HG02885 (cell line): ENCODE measurements around the gene AP2S1.
"Not testable (repeated sequence)": the region's sequence is repeated elsewhere in the genome, so short reads cannot be mapped to it uniquely, and the experiment has no call there.

ENCODE experiments used
- ATAC-seq: cut with Tn5 transposase; IDR thresholded peaks from one replicate; pipeline ENCODE4 v1.9.1; 2021; ENCODE audit warnings: mild to moderate bottlenecking; ENCODE audit not compliant: unreplicated experiment, poor library complexity

Gene AP2S1

DNA sequence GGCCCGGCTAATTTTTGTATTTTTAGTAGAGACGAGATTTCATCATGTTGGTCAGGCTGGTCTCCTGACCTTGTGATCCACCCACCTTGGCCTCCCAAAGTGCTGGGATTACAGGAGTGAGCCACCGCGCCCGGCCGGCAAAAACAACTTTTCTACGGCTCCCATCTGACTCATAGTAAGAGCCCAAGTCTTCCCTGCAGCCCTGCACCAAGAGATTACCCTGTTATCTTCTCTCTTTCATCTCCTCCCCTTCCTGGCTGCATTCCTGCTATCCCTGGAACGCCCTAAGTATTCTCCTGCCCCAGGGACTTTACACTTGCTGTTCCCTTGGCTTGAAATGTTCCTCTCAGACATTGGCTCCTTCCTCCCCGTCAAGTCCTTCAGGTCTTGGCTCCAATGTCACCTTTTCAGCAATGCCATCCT lies 6.6 kb downstream of the AP2S1 start:
- ATAC-seq, result no peak

- no peak for ATAC-seq
These were observed 7.9 kb downstream of the AP2S1 start for GRCh38 chr19:46842791-46843190.

GRCh38 chr19:46841458-46842083 lies 9.1 kb downstream of the AP2S1 start:
- no peak for ATAC-seq

DNA sequence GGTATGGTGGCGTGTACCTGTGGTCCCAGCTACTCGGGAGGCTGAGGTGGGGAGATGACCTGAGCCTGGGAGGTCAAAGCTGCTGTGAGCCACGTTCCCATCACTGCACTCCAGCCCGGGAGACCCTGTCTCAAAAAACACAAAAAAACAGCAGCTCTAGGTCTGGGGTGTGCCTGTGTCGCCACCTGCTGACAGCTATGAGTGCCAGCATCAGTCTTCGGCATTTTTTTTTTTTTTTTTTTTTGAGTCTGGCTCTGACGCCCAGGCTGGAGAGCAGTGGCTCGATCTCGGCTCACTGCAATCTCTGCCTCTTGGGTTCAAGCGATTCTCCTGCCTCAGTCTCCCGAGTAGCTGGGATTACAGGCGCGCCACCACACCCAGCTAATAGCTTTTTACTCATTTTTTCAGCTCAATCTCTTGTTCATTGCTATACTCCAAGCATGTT lies 10.1 kb downstream of the AP2S1 start:
- no peak for ATAC-seq

GRCh38 chr19:46839752-46840497 lies 10.7 kb downstream of the AP2S1 start:
- no peak for ATAC-seq

GRCh38 chr19:46838160-46838559 lies 12.5 kb downstream of the AP2S1 start:
- ATAC-seq, result no peak

GRCh38 chr19:46834984-46835383 lies 15.7 kb downstream of the AP2S1 start:
- ATAC-seq, result no peak

DNA sequence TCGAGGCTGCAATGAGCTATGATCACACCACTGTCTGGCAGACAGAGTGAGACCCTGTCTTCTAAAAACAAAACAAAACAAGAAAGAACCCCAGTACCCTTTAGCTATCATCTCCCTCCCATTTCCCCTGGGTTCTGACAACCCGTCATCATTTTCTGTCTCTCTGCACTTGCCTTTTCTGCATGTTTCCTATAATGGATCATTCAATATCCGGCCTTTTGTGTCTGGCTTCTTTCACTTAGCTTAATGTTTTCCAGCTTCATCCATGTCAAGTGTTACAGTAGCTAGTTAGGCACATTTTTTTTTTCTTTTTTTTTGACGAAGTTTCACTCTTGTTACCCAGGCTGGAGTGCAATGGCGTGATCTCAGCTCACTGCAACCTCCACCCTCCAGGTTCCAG lies 16.5 kb downstream of the AP2S1 start:
- ATAC-seq, result no peak

DNA sequence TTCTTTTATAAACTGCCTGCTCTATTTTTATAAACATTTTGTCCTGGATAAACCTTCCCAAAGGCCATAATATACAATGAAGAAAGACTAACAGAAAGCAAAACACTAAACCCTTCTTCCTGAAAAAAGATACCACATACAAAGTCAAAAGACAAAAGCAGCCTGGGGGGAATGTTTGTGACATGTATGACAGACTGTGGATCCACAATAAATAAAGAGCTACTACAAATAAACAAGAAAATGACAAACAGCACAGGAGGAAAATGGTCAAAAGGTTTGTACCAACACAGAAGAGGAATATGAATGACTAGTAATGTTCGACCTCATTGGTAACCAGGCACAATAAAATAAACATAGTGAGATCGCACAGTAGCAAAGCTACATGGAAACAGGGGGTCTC lies 19.8 kb downstream of the AP2S1 start:
- ATAC-seq, result no peak

DNA sequence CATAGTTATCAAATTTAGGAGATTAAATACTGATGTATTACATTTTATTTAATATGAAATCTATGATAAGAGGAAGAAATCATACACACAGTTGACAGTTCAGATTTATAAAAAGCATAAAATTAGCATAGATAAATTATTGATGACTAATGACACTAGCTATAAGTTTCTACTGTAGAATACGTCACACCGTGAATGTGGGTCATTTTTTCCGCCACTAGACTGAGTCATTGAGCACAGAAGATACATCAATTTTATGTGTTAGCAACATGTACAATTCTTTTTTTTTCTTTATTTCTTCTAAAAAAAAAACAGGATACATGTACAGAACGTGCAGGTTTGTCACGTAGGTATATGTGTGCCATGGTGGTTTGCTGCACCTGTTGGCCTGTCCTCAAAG lies 22.2 kb downstream of the AP2S1 start:
- ATAC-seq, result no peak

GRCh38 chr19:46825731-46826055 lies 25.0 kb downstream of the AP2S1 start:
- no peak for ATAC-seq

GRCh38 chr19:46824890-46825730 lies 25.5 kb downstream of the AP2S1 start:
- peak; percentile 14 for ATAC-seq

DNA sequence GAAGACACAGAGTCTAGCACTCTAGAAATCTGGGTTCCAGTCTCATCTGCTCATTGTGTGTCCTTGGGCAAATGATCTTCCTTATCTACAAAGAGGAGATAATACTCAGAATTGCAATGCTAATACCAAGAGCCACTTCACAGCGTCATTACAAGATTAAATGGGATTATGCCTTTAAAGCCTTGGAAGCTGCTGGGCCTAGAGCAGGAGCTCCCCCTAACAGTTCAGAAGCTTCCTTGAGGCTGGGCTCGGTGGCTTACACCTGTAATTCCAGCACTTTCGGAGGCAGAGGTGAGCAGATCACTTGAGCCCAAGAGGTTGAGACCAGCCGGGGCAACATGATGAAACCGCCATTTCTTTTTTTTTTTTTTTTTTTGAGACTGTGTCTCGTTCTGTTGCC lies 27.6 kb downstream of the AP2S1 start:
- no peak for ATAC-seq

DNA sequence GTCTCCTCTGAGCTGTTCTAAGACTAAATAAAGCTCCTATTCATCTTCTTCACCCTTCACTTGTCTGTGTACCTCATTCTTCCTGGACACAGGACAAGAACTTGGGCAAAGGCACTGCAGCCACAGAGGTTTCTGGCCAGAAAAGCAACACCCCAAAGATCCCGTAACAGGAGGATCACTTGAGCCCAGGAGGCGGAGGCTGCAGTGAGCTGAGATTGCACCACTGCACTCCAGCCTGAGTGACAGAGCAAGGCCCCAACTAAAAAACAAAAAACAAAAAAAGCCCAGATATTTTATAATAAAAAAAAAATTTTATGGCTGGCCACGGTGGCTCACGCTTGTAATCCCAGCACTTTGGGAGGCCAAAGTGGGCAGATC lies 28.2 kb downstream of the AP2S1 start:
- ATAC-seq, result not testable (repeated sequence)

DNA sequence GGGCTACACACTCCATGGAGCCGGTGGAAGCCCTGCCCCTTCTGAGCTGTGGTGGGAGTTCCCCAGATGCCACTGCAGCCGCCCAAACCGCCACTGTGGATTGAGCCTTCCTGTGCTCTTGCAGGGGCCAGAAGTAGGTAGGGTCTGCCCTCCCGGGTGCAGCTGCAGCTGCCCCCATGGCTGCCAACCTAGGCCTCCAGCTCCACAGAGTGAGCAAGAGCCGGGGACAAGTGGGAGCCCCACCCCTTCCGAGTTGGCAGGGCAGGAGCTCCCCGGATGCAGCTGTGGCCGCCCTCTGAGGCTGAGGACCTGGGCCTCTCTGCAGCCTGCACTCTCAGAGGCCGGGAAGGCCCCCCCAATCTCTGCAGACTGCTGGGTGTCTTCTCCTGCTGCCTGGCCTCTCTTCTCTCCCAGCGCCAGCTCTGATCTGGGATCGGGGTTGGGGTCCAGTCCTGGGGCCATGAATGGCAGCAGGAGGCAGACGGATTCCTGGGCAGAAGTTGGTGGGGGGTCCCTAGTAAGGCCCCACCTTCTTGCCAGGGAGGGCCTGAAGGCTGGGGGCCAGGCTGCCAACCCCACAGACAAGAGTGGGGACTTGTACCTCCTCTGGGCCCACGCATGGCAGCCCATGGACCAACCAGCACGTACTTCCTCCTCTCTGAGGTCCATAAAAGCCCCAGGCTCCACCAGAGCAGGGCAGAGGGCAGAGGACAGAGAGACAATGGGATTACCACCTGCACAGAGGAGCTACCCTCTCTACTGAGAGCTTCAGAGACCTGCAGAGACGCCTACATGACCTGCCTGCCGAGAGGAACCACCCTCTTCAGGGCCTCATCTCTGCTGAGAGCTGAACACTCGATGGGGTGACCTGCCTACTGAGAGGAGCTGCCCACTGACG lies 28.9 kb downstream of the AP2S1 start:
- ATAC-seq, result no peak

GRCh38 chr19:46818812-46819211 lies 31.8 kb downstream of the AP2S1 start:
- no peak for ATAC-seq

DNA sequence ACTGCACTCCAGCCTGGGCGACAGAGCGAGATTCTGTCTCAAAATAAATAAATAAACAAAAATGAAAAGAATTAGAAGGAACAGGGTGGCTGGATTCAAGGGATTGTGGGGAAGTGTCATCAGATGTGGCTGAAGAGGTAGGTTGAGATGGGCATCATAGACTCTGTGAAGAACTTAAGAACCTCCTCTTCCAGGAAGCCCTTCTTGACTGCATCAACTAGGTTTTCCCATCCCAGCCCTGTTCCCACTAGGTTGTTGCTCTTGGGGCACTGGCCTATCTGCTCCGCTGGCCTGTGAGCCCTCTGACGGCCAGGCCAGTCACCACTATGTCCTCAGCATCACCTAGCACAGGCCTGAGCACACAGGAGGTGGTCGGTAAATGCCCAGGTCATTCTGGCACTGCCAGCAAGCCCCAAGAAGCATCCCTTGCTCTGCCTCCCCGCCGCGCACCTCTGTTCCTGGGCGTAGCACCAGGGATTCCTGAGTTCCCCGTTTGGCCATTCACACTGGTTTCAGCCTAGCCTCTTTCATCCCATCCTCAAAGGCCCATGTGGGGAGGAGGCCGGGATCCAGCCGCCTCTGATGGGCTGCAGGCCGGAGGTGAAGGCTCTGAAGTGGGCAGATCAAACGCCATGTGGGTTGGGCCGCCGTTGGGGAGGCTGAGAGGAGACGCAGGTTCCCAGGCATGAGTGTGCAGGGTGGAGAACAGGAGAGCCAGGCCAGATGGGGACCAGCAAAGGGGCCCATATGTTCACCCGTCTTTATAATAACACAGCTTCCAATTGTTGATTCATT lies 34.6 kb downstream of the AP2S1 start:
- no peak for ATAC-seq

DNA sequence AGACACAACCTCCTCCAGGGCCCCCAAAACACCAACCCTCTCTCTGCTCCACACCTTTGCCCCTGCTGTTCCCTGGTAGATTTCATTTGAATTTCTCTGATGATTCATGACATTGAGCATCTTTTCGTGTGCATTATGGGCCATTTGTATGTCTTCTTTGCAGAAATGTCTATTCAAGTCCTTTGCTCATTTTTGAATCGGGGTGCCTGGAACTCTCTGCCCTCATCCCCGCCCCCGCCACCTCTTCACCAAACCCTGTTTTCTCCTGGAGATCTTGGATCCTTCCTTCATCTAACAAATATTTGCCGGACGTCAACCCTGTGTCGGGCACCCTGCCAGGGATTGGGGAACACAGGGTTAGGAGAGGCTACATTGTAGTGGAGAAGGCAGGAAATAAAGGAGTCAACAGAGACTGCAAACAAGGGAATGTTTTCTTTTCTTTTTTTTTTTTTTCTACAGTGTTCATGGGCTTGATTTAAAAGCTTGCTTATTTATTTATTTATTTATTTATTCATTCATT lies 36.7 kb downstream of the AP2S1 start:
- no peak for ATAC-seq
